ENCODE results near the gene ZNF217. TPM values are rescaled to one million over a fixed set of nuclear protein-coding genes. Genes with fewer than 3 reads are reported as not detected.

ZNF217 gene
- total and polyA plus RNA-seq, 9 of the 15 experiments (the other 6 are each of a cell fraction or from before 2014, with no cell fraction given): 3.0 to 41.8 (median 16.8) TPM

GRCh38 chr20:53643031-53643832, 49.6 kb upstream of the ZNF217 start (continued):
- TF ChIP-seq CEBPG (CRISPR knock-in tag; IDR thresholded peaks at IDR 0.05) (no peak), CEBPG (tag; conservative IDR thresholded peaks at IDR 0.05 in 1 of 2, IDR thresholded peaks at IDR 0.05 in 1 of 2) (0 out of 4 replicates have a peak, but pooled peaks of 1 of the 2 experiments have one; percentile 1), KDM5B (IDR thresholded peaks at IDR 0.05; ENCODE audit: insufficient replicate concordance, low read depth, low read length) (peak; percentile 56), CHD2 (IDR thresholded peaks at IDR 0.05; ENCODE audit: low read depth, low read length) (0 out of 2 replicates have a peak, but pooled peaks have one; percentile 3), ZNF561 (CRISPR knock-in tag; conservative IDR thresholded peaks at IDR 0.05) (0 out of 2 replicates have a peak, but pooled peaks have one; percentile 57), CHAMP1 (IDR thresholded peaks at IDR 0.05) (0 out of 2 replicates have a peak, but pooled peaks have one; percentile 9), UBTF (IDR thresholded peaks at IDR 0.05; ENCODE audit: borderline replicate concordance in 1 of 2, low read depth in 2 of 2, low read length in 2 of 2) (0 out of 4 replicates have a peak, but pooled peaks have one; percentile 32 to 49), RBFOX2 (IDR thresholded peaks at IDR 0.05; ENCODE audit: low read depth, low read length) (peak; percentile 37; the same call in 1 of the 2 replicates), SMAD1 (IDR thresholded peaks at IDR 0.05; ENCODE audit: low read depth, low read length, partially characterized antibody) (peak; percentile 10), SMARCE1 (IDR thresholded peaks at IDR 0.05) (peak; percentile 57; the same call in 1 of the 2 replicates), CXXC5 (CRISPR knock-in tag; IDR thresholded peaks at IDR 0.05) (peak; percentile 15; the same call in 1 of the 2 replicates), TCF3 (CRISPR knock-in tag; IDR thresholded peaks at IDR 0.05) (peak; percentile 12; the same call in 1 of the 2 replicates), BCLAF1 (IDR thresholded peaks at IDR 0.05; ENCODE audit: borderline replicate concordance in 1 of 2, control insufficient read depth in 1 of 2, low read depth in 2 of 2, low read length in 1 of 2) (0 out of 4 replicates have a peak, but pooled peaks of 1 of the 2 experiments have one; percentile 17), DPF2 (IDR thresholded peaks at IDR 0.05) (peak; percentile 60), BACH1 (tag; IDR thresholded peaks at IDR 0.05) (no peak), PRPF4 (IDR thresholded peaks at IDR 0.05; ENCODE audit: insufficient read depth, low read depth, low read length, poor library complexity, severe bottlenecking) (no peak), RAD21 (CRISPR knock-in tag; conservative IDR thresholded peaks at IDR 0.05 in 1 of 2, IDR thresholded peaks at IDR 0.05 in 1 of 2) (peak in 1 of 2 experiments; percentile 9; a peak in 1 of 4 replicates), ZNF668 (CRISPR knock-in tag; IDR thresholded peaks at IDR 0.05) (no peak)
